HepG2 (cell line): ENCODE results near the gene FARSB. TPM values are rescaled to one million over a fixed set of nuclear protein-coding genes. Genes with fewer than 3 reads are reported as not detected.

Experiments
- DMAP1 ChIP-seq: IDR thresholded peaks from 2 replicates; pipeline ENCODE4 v1.6.1; 2016
- RARA ChIP-seq: IDR thresholded peaks from 2 replicates; pipeline ENCODE4 v1.6.1; 2016; ENCODE audit warnings: missing genetic modification reagents, missing compliant biosample characterization
- SAP130 ChIP-seq: IDR thresholded peaks from 2 replicates; pipeline ENCODE4 v1.6.1; 2016; ENCODE audit warnings: low read depth
- SPEN ChIP-seq: sonication (generic); formaldehyde crosslinking; IDR thresholded peaks from 2 replicates; pipeline ENCODE4 v1.5.1; 2020; ENCODE audit warnings: low read depth, mild to moderate bottlenecking, missing genetic modification reagents
- ZBTB21 ChIP-seq: sonication (generic); formaldehyde crosslinking; IDR thresholded peaks from 2 replicates; pipeline ENCODE4 v1.4.0; 2020; ENCODE audit warnings: missing genetic modification reagents
- ZFP36L2 ChIP-seq: sonication (generic); formaldehyde crosslinking; IDR thresholded peaks from 2 replicates; pipeline ENCODE4 v1.4.0; 2020; ENCODE audit warnings: missing genetic modification reagents
- ZFY ChIP-seq: sonication (generic); formaldehyde crosslinking; IDR thresholded peaks from 2 replicates; pipeline ENCODE4 v1.4.0; 2020; ENCODE audit warnings: missing genetic modification reagents
- ZNF205 ChIP-seq: IDR thresholded peaks from 2 replicates; pipeline ENCODE4 v1.6.1; 2018; ENCODE audit warnings: missing biosample characterization, missing genetic modification reagents
- ZNF263 ChIP-seq: sonication (generic); formaldehyde crosslinking; IDR thresholded peaks from 2 replicates; pipeline ENCODE4 v1.4.0; 2020; ENCODE audit warnings: missing genetic modification reagents
- ZNF354B ChIP-seq: sonication (generic); formaldehyde crosslinking; IDR thresholded peaks from 2 replicates; pipeline ENCODE4 v1.8.0; 2022; ENCODE audit warnings: mild to moderate bottlenecking, missing genetic modification reagents
- ZNF383 ChIP-seq: sonication (generic); formaldehyde crosslinking; IDR thresholded peaks from 2 replicates; pipeline ENCODE4 v1.4.0; 2020; ENCODE audit warnings: missing genetic modification reagents, mild to moderate bottlenecking, borderline replicate concordance
- ZNF446 ChIP-seq: sonication (generic); formaldehyde crosslinking; IDR thresholded peaks from 2 replicates; pipeline ENCODE4 v1.5.0; 2020; ENCODE audit warnings: mild to moderate bottlenecking, missing genetic modification reagents
- polyA plus RNA-seq, 8 experiments: library from polyadenylated mRNA; depleted of rRNA in 3 of 8; stranded (reverse) in 7 of 8; unstranded in 1 of 8; fragments of >200 nt; fragmentation: Illumina TruSeq in 4 of 8; extraction: Trizol in 4 of 8; gene quantifications; 2 replicates each; pipeline versions ENCODE4 v1.2.1 to v1.2.3, GENCODE V29; 2011 to 2016; ENCODE audit warnings: low read depth in 4 of 8, missing spikeins in 1 of 8, mixed read lengths in 1 of 8; ENCODE audit not compliant: insufficient read depth in 1 of 8
- total RNA-seq, 5 experiments: library from RNA; depleted of rRNA; stranded (reverse); fragments of >200 nt; fragmentation: Illumina TruSeq; extraction: Trizol; gene quantifications; 2 replicates each; pipeline ENCODE4 v1.2.3, GENCODE V29; 2016; ENCODE audit warnings: low read depth in 1 of 5
- TF ChIP-seq, protein P1 (sequence below): sonication (generic); formaldehyde crosslinking; conservative IDR thresholded peaks from 2 replicates; pipeline ENCODE4 v1.4.0; 2020; ENCODE audit warnings: missing genetic modification reagents
- TF ChIP-seq, protein P2 (sequence below): IDR thresholded peaks from 2 replicates; pipeline ENCODE4 v1.6.1; 2016; ENCODE audit warnings: mild to moderate bottlenecking
- TF ChIP-seq, protein P3 (sequence below): sonication (generic); formaldehyde crosslinking; IDR thresholded peaks from 2 replicates; pipeline ENCODE4 v1.5.0; 2020; ENCODE audit warnings: mild to moderate bottlenecking, missing genetic modification reagents
- TF ChIP-seq, protein P4 (sequence below): IDR thresholded peaks from 2 replicates; pipeline ENCODE4 v1.4.0; 2020; ENCODE audit warnings: mild to moderate bottlenecking, missing genetic modification reagents
- TF ChIP-seq, protein P5 (sequence below): sonication (generic); formaldehyde crosslinking; IDR thresholded peaks from 2 replicates; pipeline ENCODE4 v1.4.0; 2020; ENCODE audit warnings: missing genetic modification reagents
- TF ChIP-seq, protein P6 (sequence below): sonication (generic); formaldehyde crosslinking; IDR thresholded peaks from 2 replicates; pipeline ENCODE4 v1.4.0; 2020; ENCODE audit warnings: missing genetic modification reagents

Gene FARSB
- total and polyA plus RNA-seq, 2 of the 13 experiments (the other 11 are each of a cell fraction or from before 2014, with no cell fraction given): 23.3 to 45.9 TPM

DNA sequence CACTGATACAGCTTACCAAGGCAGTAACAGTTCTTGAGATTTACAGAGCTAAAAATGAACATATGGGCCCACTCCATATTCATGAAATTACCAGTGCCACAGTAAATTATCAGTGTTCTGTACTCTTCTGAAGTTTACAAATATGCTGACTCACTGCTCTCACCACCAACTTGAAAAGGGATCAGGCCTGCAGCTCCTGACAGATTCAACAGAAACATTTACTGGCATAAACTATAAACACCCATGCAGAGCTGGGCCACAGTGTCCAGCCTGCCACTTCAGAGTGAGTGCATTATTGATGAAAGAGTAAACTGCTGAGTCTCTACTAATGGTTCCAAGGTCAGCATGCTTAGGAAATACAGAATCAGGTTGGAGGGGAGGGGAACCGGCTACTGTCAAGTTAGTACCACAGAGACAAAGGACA, 83.1 kb downstream of the FARSB start (continued):
- TF ChIP-seq, protein P1, sequence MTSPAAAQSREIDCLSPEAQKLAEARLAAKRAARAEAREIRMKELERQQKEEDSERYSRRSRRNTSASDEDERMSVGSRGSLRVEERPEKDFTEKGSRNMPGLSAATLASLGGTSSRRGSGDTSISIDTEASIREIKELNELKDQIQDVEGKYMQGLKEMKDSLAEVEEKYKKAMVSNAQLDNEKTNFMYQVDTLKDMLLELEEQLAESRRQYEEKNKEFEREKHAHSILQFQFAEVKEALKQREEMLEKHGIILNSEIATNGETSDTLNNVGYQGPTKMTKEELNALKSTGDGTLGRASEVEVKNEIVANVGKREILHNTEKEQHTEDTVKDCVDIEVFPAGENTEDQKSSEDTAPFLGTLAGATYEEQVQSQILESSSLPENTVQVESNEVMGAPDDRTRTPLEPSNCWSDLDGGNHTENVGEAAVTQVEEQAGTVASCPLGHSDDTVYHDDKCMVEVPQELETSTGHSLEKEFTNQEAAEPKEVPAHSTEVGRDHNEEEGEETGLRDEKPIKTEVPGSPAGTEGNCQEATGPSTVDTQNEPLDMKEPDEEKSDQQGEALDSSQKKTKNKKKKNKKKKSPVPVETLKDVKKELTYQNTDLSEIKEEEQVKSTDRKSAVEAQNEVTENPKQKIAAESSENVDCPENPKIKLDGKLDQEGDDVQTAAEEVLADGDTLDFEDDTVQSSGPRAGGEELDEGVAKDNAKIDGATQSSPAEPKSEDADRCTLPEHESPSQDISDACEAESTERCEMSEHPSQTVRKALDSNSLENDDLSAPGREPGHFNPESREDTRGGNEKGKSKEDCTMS (CRISPR knock-in tag): no peak
- TF ChIP-seq ZFP36L2: no peak
- TF ChIP-seq, protein P2, sequence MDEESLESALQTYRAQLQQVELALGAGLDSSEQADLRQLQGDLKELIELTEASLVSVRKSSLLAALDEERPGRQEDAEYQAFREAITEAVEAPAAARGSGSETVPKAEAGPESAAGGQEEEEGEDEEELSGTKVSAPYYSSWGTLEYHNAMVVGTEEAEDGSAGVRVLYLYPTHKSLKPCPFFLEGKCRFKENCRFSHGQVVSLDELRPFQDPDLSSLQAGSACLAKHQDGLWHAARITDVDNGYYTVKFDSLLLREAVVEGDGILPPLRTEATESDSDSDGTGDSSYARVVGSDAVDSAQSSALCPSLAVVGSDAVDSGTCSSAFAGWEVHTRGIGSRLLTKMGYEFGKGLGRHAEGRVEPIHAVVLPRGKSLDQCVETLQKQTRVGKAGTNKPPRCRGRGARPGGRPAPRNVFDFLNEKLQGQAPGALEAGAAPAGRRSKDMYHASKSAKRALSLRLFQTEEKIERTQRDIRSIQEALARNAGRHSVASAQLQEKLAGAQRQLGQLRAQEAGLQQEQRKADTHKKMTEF: peak; percentile 60
- TF ChIP-seq SPEN (CRISPR knock-in tag): 0 out of 2 replicates have a peak, but pooled peaks have one; percentile 21
- no peak for TF ChIP-seq ZFY
- TF ChIP-seq, protein P3, sequence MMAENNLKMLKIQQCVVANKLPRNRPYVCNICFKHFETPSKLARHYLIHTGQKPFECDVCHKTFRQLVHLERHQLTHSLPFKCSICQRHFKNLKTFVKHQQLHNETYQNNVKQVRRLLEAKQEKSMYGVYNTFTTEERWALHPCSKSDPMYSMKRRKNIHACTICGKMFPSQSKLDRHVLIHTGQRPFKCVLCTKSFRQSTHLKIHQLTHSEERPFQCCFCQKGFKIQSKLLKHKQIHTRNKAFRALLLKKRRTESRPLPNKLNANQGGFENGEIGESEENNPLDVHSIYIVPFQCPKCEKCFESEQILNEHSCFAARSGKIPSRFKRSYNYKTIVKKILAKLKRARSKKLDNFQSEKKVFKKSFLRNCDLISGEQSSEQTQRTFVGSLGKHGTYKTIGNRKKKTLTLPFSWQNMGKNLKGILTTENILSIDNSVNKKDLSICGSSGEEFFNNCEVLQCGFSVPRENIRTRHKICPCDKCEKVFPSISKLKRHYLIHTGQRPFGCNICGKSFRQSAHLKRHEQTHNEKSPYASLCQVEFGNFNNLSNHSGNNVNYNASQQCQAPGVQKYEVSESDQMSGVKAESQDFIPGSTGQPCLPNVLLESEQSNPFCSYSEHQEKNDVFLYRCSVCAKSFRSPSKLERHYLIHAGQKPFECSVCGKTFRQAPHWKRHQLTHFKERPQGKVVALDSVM: no peak
- TF ChIP-seq ZNF205 (CRISPR knock-in tag): no peak
- TF ChIP-seq, protein P4, sequence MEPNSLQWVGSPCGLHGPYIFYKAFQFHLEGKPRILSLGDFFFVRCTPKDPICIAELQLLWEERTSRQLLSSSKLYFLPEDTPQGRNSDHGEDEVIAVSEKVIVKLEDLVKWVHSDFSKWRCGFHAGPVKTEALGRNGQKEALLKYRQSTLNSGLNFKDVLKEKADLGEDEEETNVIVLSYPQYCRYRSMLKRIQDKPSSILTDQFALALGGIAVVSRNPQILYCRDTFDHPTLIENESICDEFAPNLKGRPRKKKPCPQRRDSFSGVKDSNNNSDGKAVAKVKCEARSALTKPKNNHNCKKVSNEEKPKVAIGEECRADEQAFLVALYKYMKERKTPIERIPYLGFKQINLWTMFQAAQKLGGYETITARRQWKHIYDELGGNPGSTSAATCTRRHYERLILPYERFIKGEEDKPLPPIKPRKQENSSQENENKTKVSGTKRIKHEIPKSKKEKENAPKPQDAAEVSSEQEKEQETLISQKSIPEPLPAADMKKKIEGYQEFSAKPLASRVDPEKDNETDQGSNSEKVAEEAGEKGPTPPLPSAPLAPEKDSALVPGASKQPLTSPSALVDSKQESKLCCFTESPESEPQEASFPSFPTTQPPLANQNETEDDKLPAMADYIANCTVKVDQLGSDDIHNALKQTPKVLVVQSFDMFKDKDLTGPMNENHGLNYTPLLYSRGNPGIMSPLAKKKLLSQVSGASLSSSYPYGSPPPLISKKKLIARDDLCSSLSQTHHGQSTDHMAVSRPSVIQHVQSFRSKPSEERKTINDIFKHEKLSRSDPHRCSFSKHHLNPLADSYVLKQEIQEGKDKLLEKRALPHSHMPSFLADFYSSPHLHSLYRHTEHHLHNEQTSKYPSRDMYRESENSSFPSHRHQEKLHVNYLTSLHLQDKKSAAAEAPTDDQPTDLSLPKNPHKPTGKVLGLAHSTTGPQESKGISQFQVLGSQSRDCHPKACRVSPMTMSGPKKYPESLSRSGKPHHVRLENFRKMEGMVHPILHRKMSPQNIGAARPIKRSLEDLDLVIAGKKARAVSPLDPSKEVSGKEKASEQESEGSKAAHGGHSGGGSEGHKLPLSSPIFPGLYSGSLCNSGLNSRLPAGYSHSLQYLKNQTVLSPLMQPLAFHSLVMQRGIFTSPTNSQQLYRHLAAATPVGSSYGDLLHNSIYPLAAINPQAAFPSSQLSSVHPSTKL: peak; percentile 89
- TF ChIP-seq DMAP1 (CRISPR knock-in tag): no peak
- TF ChIP-seq SAP130 (CRISPR knock-in tag): peak; percentile 77
- TF ChIP-seq ZNF354B (CRISPR knock-in tag): no peak
- TF ChIP-seq ZBTB21 (CRISPR knock-in tag): no peak
- TF ChIP-seq, protein P5, sequence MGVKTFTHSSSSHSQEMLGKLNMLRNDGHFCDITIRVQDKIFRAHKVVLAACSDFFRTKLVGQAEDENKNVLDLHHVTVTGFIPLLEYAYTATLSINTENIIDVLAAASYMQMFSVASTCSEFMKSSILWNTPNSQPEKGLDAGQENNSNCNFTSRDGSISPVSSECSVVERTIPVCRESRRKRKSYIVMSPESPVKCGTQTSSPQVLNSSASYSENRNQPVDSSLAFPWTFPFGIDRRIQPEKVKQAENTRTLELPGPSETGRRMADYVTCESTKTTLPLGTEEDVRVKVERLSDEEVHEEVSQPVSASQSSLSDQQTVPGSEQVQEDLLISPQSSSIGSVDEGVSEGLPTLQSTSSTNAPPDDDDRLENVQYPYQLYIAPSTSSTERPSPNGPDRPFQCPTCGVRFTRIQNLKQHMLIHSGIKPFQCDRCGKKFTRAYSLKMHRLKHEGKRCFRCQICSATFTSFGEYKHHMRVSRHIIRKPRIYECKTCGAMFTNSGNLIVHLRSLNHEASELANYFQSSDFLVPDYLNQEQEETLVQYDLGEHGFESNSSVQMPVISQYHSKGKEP (CRISPR knock-in tag): no peak
- no peak for TF ChIP-seq ZNF263 (CRISPR knock-in tag)
- no peak for TF ChIP-seq ZNF446 (CRISPR knock-in tag)
- TF ChIP-seq, protein P6, sequence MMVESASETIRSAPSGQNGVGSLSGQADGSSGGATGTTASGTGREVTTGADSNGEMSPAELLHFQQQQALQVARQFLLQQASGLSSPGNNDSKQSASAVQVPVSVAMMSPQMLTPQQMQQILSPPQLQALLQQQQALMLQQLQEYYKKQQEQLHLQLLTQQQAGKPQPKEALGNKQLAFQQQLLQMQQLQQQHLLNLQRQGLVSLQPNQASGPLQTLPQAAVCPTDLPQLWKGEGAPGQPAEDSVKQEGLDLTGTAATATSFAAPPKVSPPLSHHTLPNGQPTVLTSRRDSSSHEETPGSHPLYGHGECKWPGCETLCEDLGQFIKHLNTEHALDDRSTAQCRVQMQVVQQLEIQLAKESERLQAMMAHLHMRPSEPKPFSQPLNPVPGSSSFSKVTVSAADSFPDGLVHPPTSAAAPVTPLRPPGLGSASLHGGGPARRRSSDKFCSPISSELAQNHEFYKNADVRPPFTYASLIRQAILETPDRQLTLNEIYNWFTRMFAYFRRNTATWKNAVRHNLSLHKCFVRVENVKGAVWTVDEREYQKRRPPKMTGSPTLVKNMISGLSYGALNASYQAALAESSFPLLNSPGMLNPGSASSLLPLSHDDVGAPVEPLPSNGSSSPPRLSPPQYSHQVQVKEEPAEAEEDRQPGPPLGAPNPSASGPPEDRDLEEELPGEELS: peak; percentile 32; the same call in 1 of the 2 replicates
- no peak for TF ChIP-seq ZNF383 (CRISPR knock-in tag)
- TF ChIP-seq RARA (CRISPR knock-in tag): 0 out of 2 replicates have a peak, but pooled peaks have one; percentile 21
